GM12878 (cell line): ENCODE results near the gene NEB. TPM values are rescaled to one million over a fixed set of nuclear protein-coding genes. Genes with fewer than 3 reads are reported as not detected.
A peak's percentile ranks its signal among the peaks of the same experiment; 100 is the strongest.

Experiments used
- ATAC-seq: fragments of 200-7000 bp; cut with Tn5 transposase; 3 replicates; pipeline ENCODE4 v1.9.1; 2020; ENCODE audit warnings: mild to moderate bottlenecking, moderate library complexity
- BruUV-seq: library from RNA; stranded (reverse); fragments of 400-500 nt; replicated peaks from 2 replicates; lab custom pipeline; 2021; lab: Mats Ljungman, UMichigan
- CTCF ChIA-PET: fragments of 300-600 bp; sonication (Branson Sonifier 250); formaldehyde crosslinking; extraction: SDS; loops from one replicate; lab custom pipeline; 2021; ENCODE audit warnings: inconsistent platforms; lab: Yijun Ruan, JAX
- POLR2A ChIA-PET: fragments of 350-600 bp; formaldehyde crosslinking; extraction: SDS; loops from one replicate; lab custom pipeline; 2021; ENCODE audit warnings: inconsistent platforms; lab: Charles Lee
- RAD21 ChIA-PET: fragments of 300-600 bp; sonication (Branson Sonifier 250); formaldehyde crosslinking; loops from one replicate; lab custom pipeline; 2023; ENCODE audit warnings: antibody characterized with exemption; ENCODE audit not compliant: unreplicated experiment; lab: Charles Lee
- SMC1A ChIA-PET: fragments of 300-600 bp; sonication (Branson Sonifier 250); formaldehyde crosslinking; loops from one replicate; lab custom pipeline; 2023; ENCODE audit not compliant: unreplicated experiment, uncharacterized antibody; lab: Charles Lee
- DNase-seq: peaks from one replicate; pipeline ENCODE4 v3.0.0-alpha.2; 2011; ENCODE audit warnings: low read depth, low spot score
- FAIRE-seq: peaks from 3 replicates; lab custom pipeline; 2011; peaks lifted over from hg19 to GRCh38; lab: Jason Lieb, UNC
- H2AFZ ChIP-seq: 2 replicates; pipeline ENCODE4 v1.6.0; 2011; ENCODE audit warnings: low read depth, low read length, control low read depth; ENCODE audit not compliant: control insufficient read depth
- H3K27ac ChIP-seq: 2 replicates; pipeline ENCODE4 v1.5.1; 2011; ENCODE audit warnings: control low read depth; ENCODE audit not compliant: control insufficient read depth, insufficient read depth
- H3K27me3 ChIP-seq, 2 experiments: replicated peaks in 1 of 2; 2 replicates each; pipeline versions ENCODE4 v1.6.0 to v1.6.1; 2011; ENCODE audit warnings: low read length in 1 of 2; ENCODE audit not compliant: control insufficient read depth in 2 of 2, insufficient read depth in 2 of 2
- H3K36me3 ChIP-seq, 2 experiments: 2 replicates each; pipeline ENCODE4 v1.5.1; 2011; ENCODE audit warnings: low read length in 1 of 2; ENCODE audit not compliant: control insufficient read depth in 2 of 2, insufficient read depth in 2 of 2
- H3K4me1 ChIP-seq: 2 replicates; pipeline ENCODE4 v1.6.1; 2011; ENCODE audit warnings: mild to moderate bottlenecking, low read length, moderate library complexity, mixed read lengths; ENCODE audit not compliant: control insufficient read depth, insufficient read depth
- H3K4me2 ChIP-seq: 2 replicates; pipeline ENCODE4 v1.6.0; 2011; ENCODE audit warnings: control low read depth; ENCODE audit not compliant: control insufficient read depth, insufficient read depth
- H3K4me3 ChIP-seq: fragments of 200-600 bp; sonication (generic); 2 replicates; pipeline ENCODE4 v1.5.1; 2016
- H3K79me2 ChIP-seq: 2 replicates; pipeline ENCODE4 v1.6.0; 2011; ENCODE audit warnings: low read length; ENCODE audit not compliant: control insufficient read depth, insufficient read depth
- H3K9ac ChIP-seq: 2 replicates; pipeline ENCODE4 v1.8.0; 2011; ENCODE audit warnings: low read length, control low read depth, mixed read lengths; ENCODE audit not compliant: control insufficient read depth, insufficient read depth
- H3K9me3 ChIP-seq: replicated peaks from 3 replicates; pipeline ENCODE4 v1.5.1; 2011; ENCODE audit warnings: mild to moderate bottlenecking, low read length; ENCODE audit not compliant: control insufficient read depth, insufficient read depth
- H4K20me1 ChIP-seq: 2 replicates; pipeline ENCODE4 v1.6.0; 2011; ENCODE audit not compliant: control insufficient read depth, insufficient read depth
- CTCF ChIP-seq, 3 experiments: IDR thresholded peaks in 2 of 3; conservative IDR thresholded peaks in 1 of 3; 2 replicates each; pipeline ENCODE4 v1.5.1; 2011; ENCODE audit warnings: low read depth in 3 of 3, low read length in 3 of 3, mild to moderate bottlenecking in 3 of 3, control low read depth in 2 of 3, moderate library complexity in 2 of 3, inconsistent platforms in 1 of 3, mixed read lengths in 1 of 3; ENCODE audit not compliant: control insufficient read depth in 2 of 3, insufficient read depth in 1 of 3; ENCODE audit errors: extremely low read depth in 1 of 3
- FOS ChIP-seq: IDR thresholded peaks from 3 replicates; pipeline ENCODE4 v1.6.1; 2011; ENCODE audit warnings: borderline replicate concordance; ENCODE audit not compliant: insufficient read length; ENCODE audit errors: extremely low read depth
- NFYA ChIP-seq: IDR thresholded peaks from 2 replicates; pipeline ENCODE4 v1.6.1; 2011; ENCODE audit warnings: low read depth, mild to moderate bottlenecking, low read length, improper control_type of control experiment, borderline replicate concordance
- NR2C2 ChIP-seq: IDR thresholded peaks from 2 replicates; pipeline ENCODE4 v1.6.1; 2011; ENCODE audit warnings: borderline replicate concordance, low read depth; ENCODE audit not compliant: control insufficient read depth, insufficient read length
- RFX5 ChIP-seq: IDR thresholded peaks from 2 replicates; pipeline ENCODE4 v1.6.1; 2011; ENCODE audit warnings: low read depth, low read length, improper control_type of control experiment
- SREBF1 ChIP-seq: IDR thresholded peaks from 2 replicates; pipeline ENCODE4 v1.6.1; 2012; ENCODE audit warnings: mild to moderate bottlenecking, low read length
- ZNF207 ChIP-seq: fragments of 450-650 bp; IDR thresholded peaks from 2 replicates; pipeline ENCODE4 v1.6.1; 2014; ENCODE audit warnings: antibody characterized with exemption, mild to moderate bottlenecking, borderline replicate concordance
- ZNF384 ChIP-seq: IDR thresholded peaks from 2 replicates; pipeline ENCODE4 v1.6.1; 2012; ENCODE audit warnings: low read depth, mild to moderate bottlenecking, low read length, improper control_type of control experiment, borderline replicate concordance
- WGBS: methylation state at CpG from one replicate; pipeline ENCODE4 v1.1.6; 2016; ENCODE audit warnings: low lambda C conversion rate; ENCODE audit not compliant: insufficient replicate concordance, insufficient coverage; ENCODE audit errors: missing lambda C conversion rate; 5-methylcytosine and 5-hydroxymethylcytosine counted together
- in situ Hi-C: fragments of 300-500 bp; cut with MboI; formaldehyde crosslinking; loops from 9 replicates; pipeline ENCODE4 v1.14.3; 2018; ENCODE audit warnings: mixed read lengths
- intact Hi-C: fragments of 100-400 bp; cut with micrococcal nuclease; formaldehyde crosslinking; loops from one replicate; pipeline ENCODE4 v1.14.2; 2022; ENCODE audit not compliant: unreplicated experiment
- polyA plus RNA-seq, 11 experiments: library from polyadenylated mRNA; depleted of rRNA in 4 of 11; unstranded in 6 of 11; stranded (reverse) in 5 of 11; fragments of >200 nt; fragmentation: Nextera tagmentation in 4 of 11; fragmentation: Illumina TruSeq in 1 of 11; extraction: Ambion mirVana in 4 of 11; extraction: Trizol in 1 of 11; gene quantifications; 1 replicate in 1 of 11; 2 replicates in 10 of 11; pipeline versions ENCODE4 v1.2.1 to v1.2.3, GENCODE V29; 2011 to 2016; ENCODE audit warnings: inconsistent platforms in 2 of 11, missing spikeins in 2 of 11, low read depth in 1 of 11
- total RNA-seq, 4 experiments: library from RNA; depleted of rRNA in 3 of 4; stranded (reverse); fragments of >200 nt in 3 of 4; fragmentation: Illumina TruSeq in 1 of 4; extraction: Trizol in 1 of 4; gene quantifications; 2 replicates each; pipeline versions ENCODE4 v1.2.1 to v1.2.3, GENCODE V29; 2013 to 2021

The NEB gene
- total and polyA plus RNA-seq, 10 of the 15 experiments (the other 5 are each of a cell fraction or from before 2014, with no cell fraction given) = 0.04 to 0.77 (median 0.12) TPM

- ChIA-PET SMC1A (interaction anchor here (1.2 kb wide), 1 partner anchor 229 kb away, joined by 3 read pairs; no protein-coding TSS in a partner anchor), POLR2A (no interaction called here), CTCF (interaction anchor here (0.6 kb wide), 1 partner anchor 347 kb away, joined by 5 read pairs; no protein-coding TSS in a partner anchor), RAD21 (no interaction called here)
- H3K9me3 ChIP-seq = no peaks in the 10 kb centered on the region; the same call in 2 of the 3 replicates
- no TSS peak for BruUV-seq
- FAIRE-seq = no peak
- WGBS = 6% methylated on average over 1 of the region's 1 CpG
- peak; percentile 72 for ATAC-seq
- no peak overlapping the region for H3K27ac ChIP-seq
- H3K4me1 ChIP-seq = peaks cover 11% of the 10 kb centered on the region
- no peak overlapping the region for H3K9ac ChIP-seq
- no peak for DNase-seq
- intact Hi-C loops (loop anchor here (10.0 kb wide), 1 partner anchor 68 kb away; no protein-coding TSS in a partner anchor), in situ Hi-C loops (no loop called here)
- no peak overlapping the region for H3K4me3 ChIP-seq
- no peaks in the 10 kb centered on the region for H3K27me3 ChIP-seq
- H3K36me3 ChIP-seq = no peaks in the 10 kb centered on the region
- no peaks in the 10 kb centered on the region for H3K79me2 ChIP-seq
- H3K4me2 ChIP-seq = no peak overlapping the region
- peak in 1 of 3 experiments; percentile 37; a peak in 3 of 6 replicates for TF ChIP-seq CTCF (IDR thresholded peaks at IDR 0.05 in 2 of 3, conservative IDR thresholded peaks at IDR 0.05 in 1 of 3; ENCODE audit: control insufficient read depth in 2 of 3, extremely low read depth in 1 of 3, insufficient read depth in 1 of 3, low read depth in 3 of 3, low read length in 3 of 3)
- TF ChIP-seq FOS = no peak
- TF ChIP-seq ZNF384 = no peak
- H4K20me1 ChIP-seq = no peaks in the 10 kb centered on the region
- H2AFZ ChIP-seq = no peak overlapping the region
These were observed 101.2 kb downstream of the NEB start for GRCh38 chr2:151632993-151633565.

GRCh38 chr2:151630372-151630771 is 103.9 kb downstream of the NEB start:
- ChIA-PET RAD21 (no interaction called here), CTCF (no interaction called here), SMC1A (no interaction called here), POLR2A (no interaction called here)
- Histone ChIP-seq H3K9ac (no peak overlapping the region), H3K4me2 (no peak overlapping the region), H3K27ac (no peak overlapping the region), H2AFZ (no peak overlapping the region), H3K36me3 (no peaks in the 10 kb centered on the region), H3K4me1 (no peaks in the 10 kb centered on the region), H3K4me3 (no peak overlapping the region), H3K79me2 (no peaks in the 10 kb centered on the region), H4K20me1 (no peaks in the 10 kb centered on the region), H3K9me3 (no peaks in the 10 kb centered on the region; the same call in 2 of the 3 replicates), H3K27me3 (no peaks in the 10 kb centered on the region)
- ATAC-seq (no peak), DNase-seq (no peak), FAIRE-seq (no peak)
- TF ChIP-seq RFX5 = no peak
- no peak for TF ChIP-seq NFYA
- TF ChIP-seq ZNF207 = no peak
- TF ChIP-seq FOS = no peak
- TF ChIP-seq NR2C2 = no peak
- TF ChIP-seq SREBF1 = no peak
- in situ Hi-C loops (no loop called here), intact Hi-C loops (loop anchor here (10.0 kb wide), 1 partner anchor 66 kb away; no protein-coding TSS in a partner anchor)
- WGBS = 0% methylated on average over 1 of the region's 1 CpG
- no TSS peak for BruUV-seq
